Osteoblast (primary cell): ENCODE data around the gene AUTS2. TPM values are rescaled to one million over a fixed set of nuclear protein-coding genes. Genes with fewer than 3 reads are reported as not detected.
A peak's percentile ranks its signal among the peaks of the same experiment; 100 is the strongest.

Experiments
- DNase-seq: peaks from one replicate; pipeline ENCODE4 v3.0.0; 2011; ENCODE audit warnings: low spot score, mixed read lengths; ENCODE audit not compliant: insufficient read length; ENCODE audit errors: missing footprints
- H2AFZ ChIP-seq: 2 replicates; pipeline ENCODE4 v1.6.0; 2011; ENCODE audit warnings: mild to moderate bottlenecking, low read length
- H3K27ac ChIP-seq: 2 replicates; pipeline ENCODE4 v1.5.1; 2011; ENCODE audit warnings: mild to moderate bottlenecking, low read depth, low read length, moderate library complexity
- H3K27me3 ChIP-seq: 2 replicates; pipeline ENCODE4 v1.6.0; 2012; ENCODE audit warnings: mild to moderate bottlenecking, control low read depth, inconsistent platforms, low read length, moderate library complexity; ENCODE audit not compliant: insufficient read depth
- H3K36me3 ChIP-seq: 2 replicates; pipeline ENCODE4 v1.5.1; 2011; ENCODE audit warnings: mild to moderate bottlenecking, low read length, control low read depth, moderate library complexity; ENCODE audit not compliant: insufficient read depth
- H3K4me1 ChIP-seq: 2 replicates; pipeline ENCODE4 v1.5.1; 2011; ENCODE audit warnings: mild to moderate bottlenecking, low read length, control low read depth, moderate library complexity; ENCODE audit not compliant: insufficient read depth
- H3K4me2 ChIP-seq: 2 replicates; pipeline ENCODE4 v1.6.0; 2011; ENCODE audit warnings: mild to moderate bottlenecking, low read length; ENCODE audit not compliant: insufficient read depth
- H3K4me3 ChIP-seq: fragments of 200-600 bp; sonication (generic); 3 replicates; pipeline ENCODE4 v1.5.1; 2012; ENCODE audit warnings: mild to moderate bottlenecking, low read length, inconsistent platforms; ENCODE audit not compliant: insufficient read depth
- H3K79me2 ChIP-seq: 2 replicates; pipeline ENCODE4 v1.6.0; 2012; ENCODE audit warnings: mild to moderate bottlenecking, low read length, control low read depth, inconsistent platforms; ENCODE audit not compliant: insufficient read depth
- H3K9me3 ChIP-seq: 2 replicates; pipeline ENCODE4 v1.5.1; 2011; ENCODE audit warnings: low read depth, low read length, control low read depth
- H4K20me1 ChIP-seq: 2 replicates; pipeline ENCODE4 v1.6.0; 2012; ENCODE audit warnings: mild to moderate bottlenecking, low read length, control low read depth; ENCODE audit not compliant: insufficient read depth
- CTCF ChIP-seq: IDR thresholded peaks from 2 replicates; pipeline ENCODE4 v1.5.1; 2011; ENCODE audit warnings: mild to moderate bottlenecking, low read depth, low read length, moderate library complexity; ENCODE audit errors: extremely low read depth
- total RNA-seq: library from RNA; depleted of rRNA; stranded (reverse); fragments of >200 nt; gene quantifications from 2 replicates; pipeline ENCODE4 v1.2.3, GENCODE V29; 2012

AUTS2 gene
- total RNA-seq, 1 donor, result 15.2 TPM

DNA sequence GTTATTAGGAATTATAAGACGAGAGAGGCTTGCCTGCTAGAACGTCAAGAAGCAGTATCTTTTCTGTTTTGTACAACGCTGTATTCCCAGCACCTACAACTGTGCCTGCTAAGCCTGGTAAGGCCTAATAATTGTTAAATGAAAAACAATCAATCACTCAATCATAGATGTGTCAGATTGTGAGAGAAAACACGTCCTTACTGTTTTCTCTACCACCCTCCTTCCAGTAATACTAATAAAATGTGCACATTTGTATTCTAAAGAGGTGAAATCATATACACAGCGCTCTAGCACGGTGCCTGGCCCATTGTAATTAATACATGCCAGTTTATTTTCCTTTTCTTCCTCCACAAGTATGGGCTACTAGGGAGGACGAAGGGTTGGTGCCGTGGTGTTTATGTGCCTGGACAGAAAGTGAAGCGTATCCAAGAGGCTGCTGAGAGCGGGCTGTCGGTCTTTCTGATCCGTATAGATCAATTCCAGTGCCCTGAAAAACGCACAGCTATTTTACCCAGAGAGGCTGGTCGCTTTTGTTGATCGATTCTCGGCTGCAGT lies 1.5 kb upstream of the AUTS2 start:
- TF ChIP-seq CTCF, result no peak
- Histone ChIP-seq H3K27me3 (peaks cover 3% of the 10 kb centered on the region), H3K4me1 (peaks cover 5% of the 10 kb centered on the region), H3K9me3 (no peaks in the 10 kb centered on the region), H3K27ac (no peak overlapping the region), H3K4me2 (peak overlapping the region; percentile 89), H2AFZ (peak overlapping the region; percentile 89), H3K4me3 (peak overlapping the region; percentile 88), H3K36me3 (no peaks in the 10 kb centered on the region), H3K79me2 (peaks cover 7% of the 10 kb centered on the region), H4K20me1 (peaks cover 2% of the 10 kb centered on the region)
- DNase-seq, result peak; percentile 76

GRCh38 chr7:69597278-69598076 lies 798 bp upstream of the AUTS2 start:
- TF ChIP-seq CTCF, result no peak
- H2AFZ ChIP-seq, result peak overlapping the region; percentile 89
- peaks cover 7% of the 10 kb centered on the region for H3K79me2 ChIP-seq
- no peaks in the 10 kb centered on the region for H3K9me3 ChIP-seq
- H3K4me2 ChIP-seq, result peak overlapping the region; percentile 89
- H3K27me3 ChIP-seq, result peaks cover 3% of the 10 kb centered on the region
- H3K27ac ChIP-seq, result no peak overlapping the region
- DNase-seq, result peak; percentile 81
- H3K36me3 ChIP-seq, result no peaks in the 10 kb centered on the region
- H3K4me1 ChIP-seq, result peaks cover 5% of the 10 kb centered on the region
- peaks cover 2% of the 10 kb centered on the region for H4K20me1 ChIP-seq
- H3K4me3 ChIP-seq, result peak overlapping the region; percentile 88

GRCh38 chr7:69598487-69599285 lies 411 bp downstream of the AUTS2 start:
- no peaks in the 10 kb centered on the region for H3K36me3 ChIP-seq
- H3K4me3 ChIP-seq, result peak overlapping the region; percentile 88
- H2AFZ ChIP-seq, result peak overlapping the region; percentile 88
- H3K79me2 ChIP-seq, result peaks cover 7% of the 10 kb centered on the region
- TF ChIP-seq CTCF, result no peak
- peaks cover 5% of the 10 kb centered on the region for H3K4me1 ChIP-seq
- H3K9me3 ChIP-seq, result no peaks in the 10 kb centered on the region
- H3K27ac ChIP-seq, result no peak overlapping the region
- DNase-seq, result peak; percentile 96
- H3K4me2 ChIP-seq, result peak overlapping the region; percentile 85
- H3K27me3 ChIP-seq, result peaks cover 6% of the 10 kb centered on the region
- H4K20me1 ChIP-seq, result peaks cover 6% of the 10 kb centered on the region
